Caco-2 (cell line): ENCODE data around the gene MYO10. TPM values are rescaled to one million over a fixed set of nuclear protein-coding genes. Genes with fewer than 3 reads are reported as not detected.
A peak's percentile ranks its signal among the peaks of the same experiment; 100 is the strongest.
"Not testable (repeated sequence)": the region's sequence is repeated elsewhere in the genome, so short reads cannot be mapped to it uniquely, and the experiment has no call there.

Experiments used
- BruUV-seq: library from RNA; stranded (reverse); fragments of 400-500 nt; replicated peaks from 2 replicates; lab custom pipeline; 2021; lab: Mats Ljungman, UMichigan
- CTCF ChIA-PET: fragments of 300-600 bp; sonication (Branson Sonifier 250); formaldehyde crosslinking; loops from one replicate; lab custom pipeline; 2022; ENCODE audit warnings: antibody characterized with exemption; lab: Charles Lee
- POLR2A ChIA-PET: fragments of 300-600 bp; sonication (Branson Sonifier 250); formaldehyde crosslinking; loops from one replicate; lab custom pipeline; 2022; ENCODE audit warnings: antibody characterized with exemption; lab: Charles Lee
- DNase-seq, 2 experiments: peaks; one replicate each; pipeline versions ENCODE4 v3.0.0 to v3.0.0-alpha.2; 2020 to 2022
- H3K27me3 ChIP-seq: replicated peaks from 2 replicates; pipeline ENCODE4 v1.6.0; 2011; ENCODE audit warnings: low read length; ENCODE audit not compliant: control insufficient read depth, insufficient read depth
- H3K36me3 ChIP-seq: 2 replicates; pipeline ENCODE4 v1.5.1; 2011; ENCODE audit warnings: low read length; ENCODE audit not compliant: control insufficient read depth, insufficient read depth
- H3K4me1 ChIP-seq: fragments of 250-450 bp; sonication (Bioruptor Pico); 2 replicates; pipeline ENCODE4 v1.5.1; 2020; ENCODE audit warnings: mild to moderate bottlenecking
- H3K4me3 ChIP-seq: 2 replicates; pipeline ENCODE4 v1.5.1; 2011; ENCODE audit warnings: low read depth, mild to moderate bottlenecking, control low read depth, low read length
- H3K9me3 ChIP-seq: fragments of 250-450 bp; sonication (Bioruptor Pico); 2 replicates; pipeline ENCODE4 v1.5.1; 2020; ENCODE audit warnings: mild to moderate bottlenecking, moderate library complexity
- H3K27ac Mint-ChIP-seq: one replicate; pipeline ENCODE4 v1.8.0; 2022; ENCODE audit warnings: mixed read lengths; ENCODE audit not compliant: unreplicated experiment
- H3K27me3 Mint-ChIP-seq: one replicate; pipeline ENCODE4 v1.8.0; 2022; ENCODE audit warnings: mixed read lengths; ENCODE audit not compliant: insufficient read depth, unreplicated experiment
- H3K36me3 Mint-ChIP-seq: one replicate; pipeline ENCODE4 v1.8.0; 2022; ENCODE audit warnings: mild to moderate bottlenecking, mixed read lengths; ENCODE audit not compliant: insufficient read depth, unreplicated experiment
- H3K4me1 Mint-ChIP-seq: one replicate; pipeline ENCODE4 v1.8.0; 2022; ENCODE audit warnings: low read depth, mixed read lengths; ENCODE audit not compliant: unreplicated experiment
- H3K4me3 Mint-ChIP-seq: one replicate; pipeline ENCODE4 v1.8.0; 2022; ENCODE audit warnings: mild to moderate bottlenecking, moderate library complexity, mixed read lengths; ENCODE audit not compliant: unreplicated experiment
- H3K9me3 Mint-ChIP-seq: one replicate; pipeline ENCODE4 v1.8.0; 2022; ENCODE audit warnings: mixed read lengths; ENCODE audit not compliant: unreplicated experiment
- CTCF ChIP-seq, 2 experiments: fragments of 200-600 bp in 1 of 2; IDR thresholded peaks; 1 replicate in 1 of 2; 2 replicates in 1 of 2; pipeline versions ENCODE4 v1.5.1 to v1.8.0; 2011 to 2022; ENCODE audit warnings: antibody characterized with exemption in 1 of 2, control low read depth in 1 of 2, inconsistent platforms in 1 of 2, low read depth in 1 of 2, low read length in 1 of 2, mild to moderate bottlenecking in 1 of 2, moderate library complexity in 1 of 2; ENCODE audit not compliant: insufficient read depth in 1 of 2, severe bottlenecking in 1 of 2, unreplicated experiment in 1 of 2
- intact Hi-C: fragments of 100-400 bp; cut with micrococcal nuclease; formaldehyde crosslinking; loops from one replicate; pipeline ENCODE4 v1.10.0; 2022; ENCODE audit not compliant: unreplicated experiment
- total RNA-seq: library from RNA; stranded (reverse); gene quantifications from 2 replicates; pipeline ENCODE4 v1.2.3, GENCODE V29; 2022

The MYO10 gene
- total RNA-seq, 1 experiment from 2014 or later = 67.6 TPM

- no peaks in the 10 kb centered on the region; the same call in 1 of the 2 replicates for H3K27me3 ChIP-seq
- H3K9me3 ChIP-seq = no peaks in the 10 kb centered on the region
- Mint-ChIP-seq H3K9me3 (no peaks in the 10 kb centered on the region), H3K27me3 (no peaks in the 10 kb centered on the region), H3K36me3 (peaks cover 49% of the 10 kb centered on the region), H3K4me3 (no peak overlapping the region), H3K4me1 (peaks cover 20% of the 10 kb centered on the region), H3K27ac (peak overlapping the region; percentile 23)
- intact Hi-C loops = loop anchor here (5.0 kb wide), 1 partner anchor 137 kb away; no protein-coding TSS in a partner anchor
- H3K4me3 ChIP-seq = no peak overlapping the region
- H3K4me1 ChIP-seq = peaks cover 31% of the 10 kb centered on the region
- TF ChIP-seq CTCF (IDR thresholded peaks at IDR 0.05; ENCODE audit: insufficient read depth in 1 of 2, low read depth in 1 of 2, low read length in 1 of 2, severe bottlenecking in 1 of 2, unreplicated experiment in 1 of 2) = no peak
- peaks cover 3% of the 10 kb centered on the region for H3K36me3 ChIP-seq
- BruUV-seq = no TSS peak
- ChIA-PET POLR2A (no interaction called here), CTCF (no interaction called here)
- DNase-seq = no peak
These were observed 212.3 kb downstream of the MYO10 start for GRCh38 chr5:16723821-16724220.

- no peaks in the 10 kb centered on the region; the same call in 1 of the 2 replicates for H3K27me3 ChIP-seq
- ChIA-PET CTCF (no interaction called here), POLR2A (no interaction called here)
- peaks cover 20% of the 10 kb centered on the region for H3K4me1 Mint-ChIP-seq
- intact Hi-C loops = loop anchor here (5.0 kb wide), 1 partner anchor 135 kb away; no protein-coding TSS in a partner anchor
- no peak overlapping the region for H3K4me3 ChIP-seq
- H3K9me3 ChIP-seq = no peaks in the 10 kb centered on the region
- H3K36me3 Mint-ChIP-seq = peaks cover 53% of the 10 kb centered on the region
- no peaks in the 10 kb centered on the region for H3K27me3 Mint-ChIP-seq
- peak overlapping the region; percentile 92 for H3K27ac Mint-ChIP-seq
- peaks cover 36% of the 10 kb centered on the region for H3K4me1 ChIP-seq
- no peak for TF ChIP-seq CTCF (IDR thresholded peaks at IDR 0.05; ENCODE audit: insufficient read depth in 1 of 2, low read depth in 1 of 2, low read length in 1 of 2, severe bottlenecking in 1 of 2, unreplicated experiment in 1 of 2)
- no peaks in the 10 kb centered on the region for H3K9me3 Mint-ChIP-seq
- H3K4me3 Mint-ChIP-seq = peak overlapping the region; percentile 37
- DNase-seq = no peak
- peaks cover 3% of the 10 kb centered on the region for H3K36me3 ChIP-seq
- no TSS peak for BruUV-seq
These were observed 214.0 kb downstream of the MYO10 start for GRCh38 chr5:16722097-16722495.

- CTCF ChIA-PET = no interaction called here
- H3K36me3 ChIP-seq = peaks cover 3% of the 10 kb centered on the region
These were observed 214.7 kb downstream of the MYO10 start for GRCh38 chr5:16721151-16722096.

GRCh38 chr5:16718036-16718435 is 218.1 kb downstream of the MYO10 start:
- H3K4me1 ChIP-seq = peaks cover 36% of the 10 kb centered on the region
- H3K36me3 ChIP-seq, H3K9me3 Mint-ChIP-seq, DNase-seq, H3K9me3 ChIP-seq, H3K27me3 Mint-ChIP-seq, intact Hi-C loops, H3K4me3 Mint-ChIP-seq, H3K4me3 ChIP-seq, POLR2A ChIA-PET, CTCF ChIA-PET, H3K27me3 ChIP-seq, H3K27ac Mint-ChIP-seq, BruUV-seq: not testable (repeated sequence)
- Mint-ChIP-seq H3K36me3 (peaks cover 53% of the 10 kb centered on the region), H3K4me1 (peaks cover 20% of the 10 kb centered on the region)

More at GRCh38 chr5:16721151-16722096, 214.7 kb downstream of the MYO10 start:
- no TSS peak for BruUV-seq
- H3K4me3 Mint-ChIP-seq = peak overlapping the region; percentile 37
- peak; percentile 69 to 73 for DNase-seq
- POLR2A ChIA-PET = no interaction called here
- no peak overlapping the region for H3K4me3 ChIP-seq
- TF ChIP-seq CTCF (IDR thresholded peaks at IDR 0.05; ENCODE audit: insufficient read depth in 1 of 2, low read depth in 1 of 2, low read length in 1 of 2, severe bottlenecking in 1 of 2, unreplicated experiment in 1 of 2) = no peak
- H3K27me3 ChIP-seq = no peaks in the 10 kb centered on the region; the same call in 1 of the 2 replicates
- no peaks in the 10 kb centered on the region for H3K9me3 Mint-ChIP-seq
- intact Hi-C loops = loop anchor here (1.0 to 5.0 kb wide), 7 partner anchors 15 to 448 kb away; no protein-coding TSS in a partner anchor
- H3K4me1 Mint-ChIP-seq = peaks cover 20% of the 10 kb centered on the region
- H3K27ac Mint-ChIP-seq = peak overlapping the region; percentile 92
- H3K27me3 Mint-ChIP-seq = no peaks in the 10 kb centered on the region
- peaks cover 36% of the 10 kb centered on the region for H3K4me1 ChIP-seq
- H3K36me3 Mint-ChIP-seq = peaks cover 59% of the 10 kb centered on the region
- H3K9me3 ChIP-seq = no peaks in the 10 kb centered on the region
